Effector memory CD4-positive, alpha-beta T cell (primary cell): ENCODE results near the gene ERBB4.

ENCODE experiments used
- DNase-seq, 3 donors: peaks; one replicate each; pipeline ENCODE4 v3.0.0-alpha.2; 2020
- H3K27ac ChIP-seq: 2 replicates; pipeline ENCODE4 v1.7.0; 2013; ENCODE audit warnings: mild to moderate bottlenecking, low read length, moderate library complexity; ENCODE audit not compliant: insufficient read depth, poor library complexity, severe bottlenecking
- H3K27me3 ChIP-seq: replicated peaks from 2 replicates; pipeline ENCODE4 v1.7.0; 2013; ENCODE audit warnings: mild to moderate bottlenecking, low read length; ENCODE audit not compliant: insufficient read depth, control insufficient read depth, poor library complexity, severe bottlenecking
- H3K36me3 ChIP-seq: 2 replicates; pipeline ENCODE4 v1.7.0; 2013; ENCODE audit warnings: mild to moderate bottlenecking, low read length, moderate library complexity; ENCODE audit not compliant: control insufficient read depth, insufficient read depth
- H3K4me1 ChIP-seq: 2 replicates; pipeline ENCODE4 v1.7.0; 2013; ENCODE audit warnings: low read length, mild to moderate bottlenecking; ENCODE audit not compliant: control insufficient read depth, insufficient read depth, poor library complexity, severe bottlenecking
- H3K4me3 ChIP-seq: 2 replicates; pipeline ENCODE4 v1.7.0; 2013; ENCODE audit warnings: low read length, low read depth, mild to moderate bottlenecking; ENCODE audit not compliant: insufficient read depth, poor library complexity, severe bottlenecking
- H3K9me3 ChIP-seq: 2 replicates; pipeline ENCODE4 v1.7.0; 2013; ENCODE audit warnings: mild to moderate bottlenecking, low read length, moderate library complexity; ENCODE audit not compliant: control insufficient read depth

Gene ERBB4

DNA sequence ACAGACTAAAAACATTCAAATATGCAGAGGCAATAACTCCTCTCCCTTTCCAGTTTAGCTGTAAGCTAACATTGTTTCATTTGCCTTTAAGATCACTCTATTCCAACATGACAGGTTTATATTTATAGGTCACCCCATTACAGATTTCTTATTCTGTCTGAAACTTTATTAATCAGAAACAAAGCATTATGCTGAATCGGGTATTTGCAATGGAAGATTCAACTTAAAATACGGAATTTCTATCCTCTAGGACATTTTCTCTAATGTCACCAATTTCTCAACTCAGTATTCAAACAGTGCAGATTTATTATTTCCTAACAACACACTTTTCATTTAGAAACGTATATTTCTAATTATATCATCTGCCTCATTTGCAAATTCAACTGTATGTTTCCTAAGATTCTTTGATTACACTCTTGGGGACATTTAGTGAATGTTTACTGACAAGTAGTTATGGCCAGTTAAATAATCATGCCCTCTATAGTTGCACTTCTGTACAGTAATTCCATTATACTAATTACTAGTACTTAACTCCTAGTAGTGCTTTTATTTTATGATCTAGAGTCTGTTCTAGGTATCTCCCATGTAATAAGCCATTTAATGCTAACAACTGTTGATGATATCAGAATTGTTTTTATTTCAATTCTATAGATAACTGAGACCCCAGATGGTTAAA is 358.1 kb downstream of the ERBB4 start:
- no peak for DNase-seq
- no peaks in the 10 kb centered on the region for H3K36me3 ChIP-seq
- H3K4me3 ChIP-seq: no peak overlapping the region
- H3K9me3 ChIP-seq: no peaks in the 10 kb centered on the region
- no peaks in the 10 kb centered on the region for H3K27me3 ChIP-seq
- no peaks in the 10 kb centered on the region for H3K4me1 ChIP-seq
- no peak overlapping the region for H3K27ac ChIP-seq

DNA sequence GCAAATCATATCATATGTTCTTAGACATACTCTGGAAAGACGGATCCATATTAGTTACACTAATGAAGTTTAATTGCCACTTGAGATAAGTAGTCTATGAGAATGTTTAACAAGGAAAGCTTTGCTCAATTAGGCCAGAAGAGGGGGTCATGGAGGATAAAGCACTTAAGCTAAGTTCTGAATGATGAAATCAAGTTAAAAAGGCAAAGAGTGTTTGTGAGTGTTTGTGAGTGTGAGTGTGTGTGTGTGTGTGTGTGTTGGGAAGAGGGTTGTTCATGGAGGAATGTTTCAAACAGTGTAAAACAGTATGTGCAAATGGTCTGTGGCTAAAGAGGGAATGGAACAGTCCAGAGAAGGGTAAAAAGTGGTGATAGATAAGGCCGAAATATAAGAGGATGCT is 360.9 kb downstream of the ERBB4 start:
- DNase-seq: no peak

GRCh38 chr2:212176151-212176550 is 362.5 kb downstream of the ERBB4 start:
- H3K4me3 ChIP-seq: no peak overlapping the region
- DNase-seq: no peak
- no peaks in the 10 kb centered on the region for H3K4me1 ChIP-seq
- H3K36me3 ChIP-seq: no peaks in the 10 kb centered on the region
- no peak overlapping the region for H3K27ac ChIP-seq
- no peaks in the 10 kb centered on the region for H3K27me3 ChIP-seq
- no peaks in the 10 kb centered on the region for H3K9me3 ChIP-seq

More for the DNA sequence above, 360.9 kb downstream of the ERBB4 start:
- Histone ChIP-seq H3K27me3 (no peaks in the 10 kb centered on the region), H3K27ac (no peak overlapping the region), H3K36me3 (no peaks in the 10 kb centered on the region), H3K4me1 (no peaks in the 10 kb centered on the region), H3K4me3 (no peak overlapping the region), H3K9me3 (no peaks in the 10 kb centered on the region)

GRCh38 chr2:212173756-212174510 is 364.7 kb downstream of the ERBB4 start:
- Histone ChIP-seq H3K9me3 (no peaks in the 10 kb centered on the region), H3K27ac (no peak overlapping the region), H3K4me3 (no peak overlapping the region), H3K36me3 (no peaks in the 10 kb centered on the region), H3K4me1 (no peaks in the 10 kb centered on the region), H3K27me3 (no peaks in the 10 kb centered on the region)
- no peak for DNase-seq

- no peaks in the 10 kb centered on the region for H3K27me3 ChIP-seq
- H3K27ac ChIP-seq: no peak overlapping the region
- DNase-seq: no peak
- H3K36me3 ChIP-seq: no peaks in the 10 kb centered on the region
- H3K4me3 ChIP-seq: no peak overlapping the region
- no peaks in the 10 kb centered on the region for H3K4me1 ChIP-seq
- H3K9me3 ChIP-seq: no peaks in the 10 kb centered on the region
Measured at GRCh38 chr2:212173331-212173730, 365.3 kb downstream of the ERBB4 start.

GRCh38 chr2:212170382-212170781 is 368.2 kb downstream of the ERBB4 start:
- no peak for DNase-seq
- H3K4me1 ChIP-seq: no peaks in the 10 kb centered on the region
- no peak overlapping the region for H3K27ac ChIP-seq
- H3K36me3 ChIP-seq: no peaks in the 10 kb centered on the region
- no peaks in the 10 kb centered on the region for H3K27me3 ChIP-seq
- no peak overlapping the region for H3K4me3 ChIP-seq
- H3K9me3 ChIP-seq: no peaks in the 10 kb centered on the region

GRCh38 chr2:212158081-212158480 is 380.5 kb downstream of the ERBB4 start:
- H3K27ac ChIP-seq: no peak overlapping the region
- no peaks in the 10 kb centered on the region for H3K36me3 ChIP-seq
- no peaks in the 10 kb centered on the region for H3K9me3 ChIP-seq
- no peaks in the 10 kb centered on the region for H3K4me1 ChIP-seq
- DNase-seq: no peak
- H3K4me3 ChIP-seq: no peak overlapping the region
- H3K27me3 ChIP-seq: no peaks in the 10 kb centered on the region

DNA sequence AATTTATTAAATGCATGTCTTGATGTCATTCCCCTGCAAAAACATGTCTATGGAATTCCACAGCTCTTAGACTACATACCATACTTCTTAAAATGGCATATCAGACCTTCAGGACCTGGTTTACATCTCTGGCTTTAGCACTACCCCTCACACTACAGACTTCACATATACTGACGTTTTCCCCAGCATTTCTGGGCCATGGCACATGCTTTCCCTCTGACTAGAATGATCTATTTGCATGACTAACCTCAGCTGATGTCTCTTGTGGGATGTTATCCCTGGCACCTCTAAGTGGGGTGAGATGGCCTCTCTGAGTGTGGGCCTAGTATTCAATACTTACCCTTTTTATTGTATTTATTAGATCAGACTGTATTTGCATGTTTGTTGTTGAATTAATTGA is 381.6 kb downstream of the ERBB4 start:
- H3K27me3 ChIP-seq: no peaks in the 10 kb centered on the region
- no peak overlapping the region for H3K4me3 ChIP-seq
- H3K9me3 ChIP-seq: no peaks in the 10 kb centered on the region
- H3K4me1 ChIP-seq: no peaks in the 10 kb centered on the region
- no peaks in the 10 kb centered on the region for H3K36me3 ChIP-seq
- DNase-seq: no peak
- H3K27ac ChIP-seq: no peak overlapping the region

GRCh38 chr2:212156088-212156487 is 382.5 kb downstream of the ERBB4 start:
- Histone ChIP-seq H3K27ac (no peak overlapping the region), H3K9me3 (no peaks in the 10 kb centered on the region)
- no peak for DNase-seq

DNA sequence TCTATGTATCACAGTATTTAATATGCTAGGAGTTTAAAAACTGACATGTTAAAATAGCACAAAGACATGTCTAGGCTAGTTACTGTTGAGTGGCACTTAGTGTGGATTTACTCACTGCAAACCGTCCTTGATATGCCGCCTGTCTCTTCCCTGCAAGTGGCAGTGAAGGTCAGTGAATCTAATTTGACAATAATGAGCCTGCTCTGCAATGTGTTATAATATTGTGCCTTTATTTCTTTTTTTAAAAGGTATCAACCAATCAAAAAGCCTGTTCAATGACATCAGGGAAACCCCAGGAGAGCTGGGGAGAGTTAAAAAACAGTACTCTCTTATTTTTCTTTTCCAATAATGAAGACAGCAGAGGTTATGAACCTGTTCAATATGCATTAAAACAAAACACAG is 384.1 kb downstream of the ERBB4 start:
- no peak for DNase-seq
- Histone ChIP-seq H3K4me1 (no peaks in the 10 kb centered on the region), H3K36me3 (no peaks in the 10 kb centered on the region), H3K4me3 (no peak overlapping the region), H3K27ac (no peak overlapping the region), H3K9me3 (no peaks in the 10 kb centered on the region), H3K27me3 (no peaks in the 10 kb centered on the region)

More at GRCh38 chr2:212156088-212156487, 382.5 kb downstream of the ERBB4 start:
- Histone ChIP-seq H3K4me1 (no peaks in the 10 kb centered on the region), H3K36me3 (no peaks in the 10 kb centered on the region), H3K4me3 (no peak overlapping the region), H3K27me3 (no peaks in the 10 kb centered on the region)
